Measurements from ENCODE around the gene CLCN7. TPM values are rescaled to one million over a fixed set of nuclear protein-coding genes. Genes with fewer than 3 reads are reported as not detected.

Gene CLCN7
- total and polyA plus RNA-seq, 2 of the 13 experiments (the other 11 are each of a cell fraction or from before 2014, with no cell fraction given) = 24.6 to 25.1 TPM

DNA sequence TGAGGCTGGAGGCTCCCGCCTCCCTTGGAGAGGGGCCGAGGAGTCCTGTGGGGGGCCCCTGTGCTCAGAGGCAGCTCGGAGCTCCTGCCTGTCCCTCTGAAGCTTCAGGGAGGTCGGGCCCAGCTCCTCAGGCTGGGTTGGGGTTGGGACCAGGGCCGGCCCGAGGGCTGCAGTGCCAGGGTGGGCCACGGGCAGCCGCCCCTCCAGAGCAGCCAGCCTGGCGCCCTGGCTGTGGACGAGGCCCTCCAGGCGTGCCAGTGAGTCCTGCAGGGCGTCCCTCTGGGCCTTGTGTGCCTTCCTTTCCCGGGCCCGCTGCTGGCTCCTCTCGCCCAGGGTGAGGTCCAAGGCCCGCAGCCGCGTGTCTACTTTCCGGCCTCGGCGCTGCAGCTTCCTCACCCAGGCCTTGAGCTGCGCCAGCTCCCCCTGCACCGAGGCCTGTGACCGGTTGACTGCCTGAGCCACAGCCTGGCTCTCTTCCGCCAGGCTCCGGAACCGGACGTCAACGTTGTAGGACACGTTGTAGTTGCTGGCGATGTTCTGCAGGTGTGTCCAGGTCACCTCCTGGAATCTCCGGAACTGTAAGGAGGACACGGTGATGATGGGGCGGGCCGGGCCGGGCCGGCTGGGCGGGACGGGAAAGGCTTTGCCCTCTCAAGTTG, 12.7 kb upstream of the CLCN7 start:
- Histone ChIP-seq H3K27ac (ENCODE audit: extremely low read length, insufficient read depth, low read length) (no peak overlapping the region), H3K4me3 (replicated peaks in 1 of 3; ENCODE audit: insufficient read depth in 1 of 3, low read depth in 2 of 3, low read length in 3 of 3) (peak overlapping the region in 1 of 3 experiments; percentile 3; a peak in 1 of 6 replicates), H3K27me3 (ENCODE audit: control insufficient read depth in 1 of 2, insufficient read depth in 2 of 2, low read length in 2 of 2) (peaks cover 3 to 48% of the 10 kb centered on the region in 2 experiments; a peak in 4 of 5 replicates), H3K36me3 (replicated peaks in 1 of 2; ENCODE audit: control insufficient read depth in 1 of 2, insufficient read depth in 2 of 2, low read length in 2 of 2) (no peaks in the 10 kb centered on the region), H3K79me2 (ENCODE audit: insufficient read depth, low read length) (no peaks in the 10 kb centered on the region), H3K4me2 (ENCODE audit: low read depth, low read length) (peak overlapping the region; percentile 7; the same call in 1 of the 2 replicates), H2AFZ (ENCODE audit: low read length) (no peak overlapping the region), H3K9me3 (ENCODE audit: low read length) (no peaks in the 10 kb centered on the region), H3K9ac (ENCODE audit: insufficient read depth, low read depth, low read length) (peak overlapping the region; percentile 34; the same call in 1 of the 2 replicates), H4K20me1 (ENCODE audit: insufficient read depth, low read length) (no peaks in the 10 kb centered on the region), H3K4me1 (ENCODE audit: insufficient read depth, low read length) (peaks cover 23% of the 10 kb centered on the region)
- ATAC-seq = peak; percentile 32
- no TSS peak for BruUV-seq (replicated peaks)
- ChIA-PET CTCF (ENCODE audit: low intra/inter-chr PET ratio, low total read pairs) (no interaction called here), POLR2A (no interaction called here)
- TF ChIP-seq ZNF564 (CRISPR knock-in tag; IDR thresholded peaks at IDR 0.05) = no peak
- TF ChIP-seq CHCHD3 (CRISPR knock-in tag; IDR thresholded peaks at IDR 0.05) = 0 out of 2 replicates have a peak, but pooled peaks have one; percentile 30
- TF ChIP-seq ZFX (CRISPR knock-in tag; IDR thresholded peaks at IDR 0.05; ENCODE audit: low read depth) = peak; percentile 20; the same call in 1 of the 2 replicates
- TF ChIP-seq, protein P1, sequence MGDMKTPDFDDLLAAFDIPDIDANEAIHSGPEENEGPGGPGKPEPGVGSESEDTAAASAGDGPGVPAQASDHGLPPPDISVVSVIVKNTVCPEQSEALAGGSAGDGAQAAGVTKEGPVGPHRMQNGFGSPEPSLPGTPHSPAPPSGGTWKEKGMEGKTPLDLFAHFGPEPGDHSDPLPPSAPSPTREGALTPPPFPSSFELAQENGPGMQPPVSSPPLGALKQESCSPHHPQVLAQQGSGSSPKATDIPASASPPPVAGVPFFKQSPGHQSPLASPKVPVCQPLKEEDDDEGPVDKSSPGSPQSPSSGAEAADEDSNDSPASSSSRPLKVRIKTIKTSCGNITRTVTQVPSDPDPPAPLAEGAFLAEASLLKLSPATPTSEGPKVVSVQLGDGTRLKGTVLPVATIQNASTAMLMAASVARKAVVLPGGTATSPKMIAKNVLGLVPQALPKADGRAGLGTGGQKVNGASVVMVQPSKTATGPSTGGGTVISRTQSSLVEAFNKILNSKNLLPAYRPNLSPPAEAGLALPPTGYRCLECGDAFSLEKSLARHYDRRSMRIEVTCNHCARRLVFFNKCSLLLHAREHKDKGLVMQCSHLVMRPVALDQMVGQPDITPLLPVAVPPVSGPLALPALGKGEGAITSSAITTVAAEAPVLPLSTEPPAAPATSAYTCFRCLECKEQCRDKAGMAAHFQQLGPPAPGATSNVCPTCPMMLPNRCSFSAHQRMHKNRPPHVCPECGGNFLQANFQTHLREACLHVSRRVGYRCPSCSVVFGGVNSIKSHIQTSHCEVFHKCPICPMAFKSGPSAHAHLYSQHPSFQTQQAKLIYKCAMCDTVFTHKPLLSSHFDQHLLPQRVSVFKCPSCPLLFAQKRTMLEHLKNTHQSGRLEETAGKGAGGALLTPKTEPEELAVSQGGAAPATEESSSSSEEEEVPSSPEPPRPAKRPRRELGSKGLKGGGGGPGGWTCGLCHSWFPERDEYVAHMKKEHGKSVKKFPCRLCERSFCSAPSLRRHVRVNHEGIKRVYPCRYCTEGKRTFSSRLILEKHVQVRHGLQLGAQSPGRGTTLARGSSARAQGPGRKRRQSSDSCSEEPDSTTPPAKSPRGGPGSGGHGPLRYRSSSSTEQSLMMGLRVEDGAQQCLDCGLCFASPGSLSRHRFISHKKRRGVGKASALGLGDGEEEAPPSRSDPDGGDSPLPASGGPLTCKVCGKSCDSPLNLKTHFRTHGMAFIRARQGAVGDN (CRISPR knock-in tag; IDR thresholded peaks at IDR 0.05) = peak; percentile 50
- TF ChIP-seq ZNF761 (CRISPR knock-in tag; conservative IDR thresholded peaks at IDR 0.05) = no peak
- peak; percentile 35 for TF ChIP-seq ZFY (CRISPR knock-in tag; IDR thresholded peaks at IDR 0.05)
- TF ChIP-seq, protein P2, sequence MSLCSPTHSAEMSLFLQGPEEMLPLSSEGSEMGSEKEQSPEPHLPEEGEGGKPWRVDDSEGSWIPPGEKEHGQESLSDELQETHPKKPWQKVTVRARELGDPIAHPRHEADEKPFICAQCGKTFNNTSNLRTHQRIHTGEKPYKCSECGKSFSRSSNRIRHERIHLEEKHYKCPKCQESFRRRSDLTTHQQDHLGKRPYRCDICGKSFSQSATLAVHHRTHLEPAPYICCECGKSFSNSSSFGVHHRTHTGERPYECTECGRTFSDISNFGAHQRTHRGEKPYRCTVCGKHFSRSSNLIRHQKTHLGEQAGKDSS (CRISPR knock-in tag; IDR thresholded peaks at IDR 0.05; ENCODE audit: borderline replicate concordance, low read depth) = no peak
- 50% methylated on average over 6 of the region's 39 CpGs for WGBS (ENCODE audit: low lambda C conversion rate)
- no peak for DNase-seq (ENCODE audit: low spot score)
- in situ Hi-C loops (cut with HindIII; ENCODE audit: extremely low pct_ligation_motif_present, low pct_unique_long_range_greater_than_20kb) = no loop called here
- intact Hi-C loops (cut with micrococcal nuclease; ENCODE audit: unreplicated experiment) = no loop called here
- no peak for FAIRE-seq
